Effector CD4-positive, alpha-beta T cell (primary cell): ENCODE measurements around the gene LSM11.

Experiments used
- DNase-seq: peaks from one replicate; pipeline ENCODE4 v3.0.0-alpha.2; 2020

Gene LSM11

DNA sequence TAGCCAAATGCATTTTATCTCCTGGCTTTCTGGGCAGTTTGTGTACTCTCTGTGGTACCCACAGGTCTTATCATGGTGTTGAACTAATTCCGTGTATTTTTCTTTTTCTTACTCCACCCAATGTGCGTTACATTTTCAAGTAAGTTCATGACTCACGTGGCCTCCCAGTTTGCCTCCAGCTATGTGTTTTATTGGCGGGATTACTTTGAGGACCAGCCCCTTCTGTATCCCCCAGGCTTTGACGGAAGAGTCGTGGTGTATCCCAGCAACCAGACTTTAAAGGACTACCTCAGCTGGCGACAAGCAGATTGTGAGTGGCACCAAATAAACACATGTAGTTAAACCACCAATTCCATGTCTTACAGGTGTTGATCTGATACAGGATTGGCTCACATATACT is 9.1 kb upstream of the LSM11 start:
- DNase-seq = no peak

DNA sequence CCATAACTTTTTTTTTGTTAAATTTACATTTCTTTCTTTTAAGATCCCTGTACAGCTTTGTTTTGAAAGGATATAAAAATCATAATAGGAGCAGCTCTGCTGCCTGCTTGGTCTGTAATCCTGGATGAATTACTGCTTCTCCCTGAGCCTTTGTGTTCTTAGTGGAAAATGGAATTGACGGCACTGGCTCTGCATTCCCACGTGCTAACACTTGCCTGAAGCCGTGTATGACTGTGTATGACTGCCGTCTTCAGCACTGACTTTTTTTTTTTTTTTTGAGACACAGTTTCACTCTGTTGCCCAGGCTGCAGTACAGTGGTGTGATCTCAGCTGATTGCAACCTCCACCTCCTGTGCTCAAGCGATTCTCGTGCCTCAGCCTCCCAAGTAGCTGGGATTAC is 7.5 kb upstream of the LSM11 start:
- DNase-seq = no peak

DNA sequence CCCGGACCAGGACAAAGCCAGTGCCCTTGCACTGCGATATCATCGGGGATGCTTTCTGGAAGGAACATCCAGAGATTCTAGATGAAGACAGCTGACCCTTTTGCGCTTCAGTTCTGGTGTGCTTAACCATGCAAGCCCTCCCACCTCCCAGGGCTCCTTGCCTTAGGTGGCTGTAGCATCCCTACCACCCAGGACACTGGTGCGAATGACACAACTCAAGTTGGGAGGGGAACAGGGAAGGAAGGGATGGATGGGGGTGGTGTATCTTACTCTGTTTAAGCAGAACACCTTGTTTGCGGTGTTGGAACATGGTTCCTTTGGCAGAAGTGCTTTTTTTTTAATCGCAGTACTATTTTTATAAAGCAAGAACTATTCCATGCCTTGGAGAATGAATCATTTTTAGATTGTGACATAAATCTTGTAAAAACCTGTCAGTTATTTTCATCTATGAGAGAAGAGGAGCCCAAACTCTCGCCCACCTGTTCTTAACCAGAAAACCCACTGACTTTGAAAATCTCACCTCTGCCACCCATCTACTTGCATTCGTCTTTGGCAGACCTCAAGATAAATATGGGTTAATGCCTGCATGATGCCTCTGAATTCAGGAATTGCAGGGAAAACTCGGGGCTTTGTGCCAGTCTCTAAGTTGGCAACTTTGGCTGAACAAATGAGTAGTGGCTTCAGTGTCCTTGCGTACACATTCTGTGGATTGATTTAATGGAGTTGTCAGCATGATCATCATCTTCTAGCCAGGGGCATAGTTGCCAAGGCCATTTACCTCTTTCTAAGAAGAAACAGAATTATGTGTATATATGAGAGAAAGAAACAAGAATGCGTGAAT is 3.9 kb upstream of the LSM11 start:
- no peak for DNase-seq

DNA sequence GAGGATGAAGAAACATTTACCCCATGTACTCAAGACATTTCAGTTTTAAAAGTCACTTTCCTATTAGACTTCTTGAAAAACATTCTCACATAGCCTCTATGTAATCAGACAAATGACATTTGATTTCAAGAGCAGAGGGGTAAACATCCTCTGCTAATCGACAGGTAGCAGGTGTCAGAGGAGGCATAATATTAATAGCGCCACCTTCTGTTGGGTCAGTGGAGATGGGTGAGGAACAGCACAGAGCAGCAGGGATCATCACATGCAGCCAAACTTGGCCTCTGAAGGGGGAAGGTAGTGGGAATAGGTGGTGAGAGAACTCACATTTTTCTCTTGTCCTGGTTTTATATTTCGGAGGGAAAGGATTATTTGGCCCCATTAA is 3.3 kb upstream of the LSM11 start:
- no peak for DNase-seq

DNA sequence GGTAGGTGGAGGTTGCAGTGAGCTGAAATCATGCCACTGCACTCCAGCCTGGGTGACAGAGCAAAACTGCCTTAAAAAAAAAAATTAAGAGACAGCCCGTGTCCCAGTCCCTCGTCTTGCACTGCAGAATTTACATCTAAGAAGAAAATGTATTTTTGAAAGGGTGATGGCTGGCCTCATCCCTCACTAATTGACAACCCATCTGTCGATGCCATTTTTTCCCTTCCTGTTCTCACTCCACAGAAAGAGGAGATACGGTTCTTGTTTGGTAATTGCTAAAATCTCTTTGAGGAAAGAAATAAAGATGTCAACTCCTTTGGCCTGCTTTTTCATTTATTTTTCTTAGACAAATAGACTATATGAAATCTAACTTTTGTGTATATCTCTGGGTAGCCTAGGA is 2.4 kb upstream of the LSM11 start:
- no peak for DNase-seq

DNA sequence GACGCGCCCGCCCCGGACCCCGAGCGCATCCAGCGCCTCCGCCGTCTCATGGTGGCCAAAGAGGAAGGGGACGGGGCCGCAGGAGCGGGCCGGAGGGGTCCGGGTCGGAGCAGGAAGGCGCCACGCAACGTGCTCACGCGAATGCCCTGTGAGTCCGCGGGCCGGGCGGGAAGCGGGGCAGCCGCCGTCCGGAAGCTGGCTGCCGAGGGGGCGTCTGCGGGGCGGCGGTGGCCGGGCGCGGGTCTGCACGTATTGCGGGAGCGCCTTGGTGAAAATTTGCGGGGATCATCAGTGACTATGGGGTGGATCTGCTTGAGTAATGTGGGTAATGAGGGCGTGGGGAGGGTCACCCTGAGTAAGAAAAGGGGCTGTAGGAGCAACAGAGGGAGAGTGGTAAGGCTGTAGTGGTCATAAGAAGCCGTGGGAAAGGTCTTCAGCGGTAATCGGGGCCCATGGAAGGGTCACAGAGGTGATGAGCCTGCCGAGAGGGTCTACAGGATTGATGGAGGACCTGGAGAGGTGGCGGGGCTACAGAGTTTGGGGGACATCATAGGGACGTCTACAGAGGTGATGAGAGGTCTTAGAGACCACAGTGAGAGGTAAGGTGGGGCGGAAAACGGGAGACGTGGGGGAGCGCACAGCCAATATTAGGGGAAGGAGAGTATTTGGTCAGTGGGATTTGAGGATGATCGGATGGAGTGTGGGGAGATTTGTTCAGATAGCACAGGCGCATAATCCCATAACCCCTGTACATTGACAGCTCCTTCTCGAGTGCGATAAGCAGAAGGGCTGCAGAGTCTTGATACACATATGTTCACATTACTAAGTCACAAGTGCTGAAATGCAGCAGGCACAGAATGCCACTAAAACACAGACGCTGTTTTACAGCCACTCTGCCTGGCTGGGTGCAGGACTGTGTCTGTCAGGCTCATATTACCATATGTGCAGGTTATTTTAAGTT is 819 bp downstream of the LSM11 start:
- no peak for DNase-seq

DNA sequence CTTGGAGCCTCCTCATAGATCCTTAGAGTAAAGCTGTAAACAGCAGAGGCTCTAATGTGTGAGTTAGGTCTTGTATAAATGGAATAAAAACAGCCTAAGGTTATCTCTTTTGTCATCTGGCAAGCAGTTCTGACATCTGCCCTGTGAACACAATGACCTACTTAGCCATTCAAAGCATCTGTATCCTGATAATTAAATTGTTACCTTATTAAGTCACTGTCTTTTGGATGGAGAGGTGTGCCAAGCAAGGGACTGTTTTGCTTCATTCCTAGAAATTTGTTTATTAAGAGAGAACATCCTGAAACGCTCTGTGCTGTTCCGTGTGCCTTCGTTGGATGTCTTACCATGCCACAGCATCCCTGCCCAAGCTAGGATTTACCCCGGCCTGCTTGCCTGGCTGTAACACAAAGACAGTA is 1.5 kb downstream of the LSM11 start:
- no peak for DNase-seq

DNA sequence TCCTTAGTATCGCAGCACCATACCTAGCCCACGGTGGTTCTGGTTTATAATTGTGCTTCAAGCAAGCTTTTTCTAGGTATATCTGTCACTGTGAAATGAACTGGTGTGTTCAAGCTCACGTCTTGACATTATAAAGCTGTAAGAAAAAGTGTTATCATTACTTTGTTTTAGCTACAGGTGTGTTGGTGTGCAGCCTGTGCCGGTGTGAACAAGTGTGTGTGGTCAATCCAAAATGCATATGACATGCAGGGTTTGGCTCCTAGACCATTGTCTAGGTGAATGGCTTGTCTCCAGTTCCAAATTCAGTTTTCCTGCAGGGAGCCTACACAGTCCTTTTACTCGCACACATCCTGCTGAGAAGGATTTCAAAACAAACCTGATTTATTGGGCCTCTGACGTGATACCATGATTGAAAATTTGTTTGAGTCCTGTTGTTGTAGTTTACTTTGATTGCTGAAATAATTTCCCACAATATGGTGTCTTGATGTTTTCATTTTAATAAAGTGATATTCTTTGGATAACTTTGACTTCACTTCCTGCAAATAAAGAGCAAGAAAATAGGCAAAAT is 3.7 kb downstream of the LSM11 start:
- DNase-seq = no peak

DNA sequence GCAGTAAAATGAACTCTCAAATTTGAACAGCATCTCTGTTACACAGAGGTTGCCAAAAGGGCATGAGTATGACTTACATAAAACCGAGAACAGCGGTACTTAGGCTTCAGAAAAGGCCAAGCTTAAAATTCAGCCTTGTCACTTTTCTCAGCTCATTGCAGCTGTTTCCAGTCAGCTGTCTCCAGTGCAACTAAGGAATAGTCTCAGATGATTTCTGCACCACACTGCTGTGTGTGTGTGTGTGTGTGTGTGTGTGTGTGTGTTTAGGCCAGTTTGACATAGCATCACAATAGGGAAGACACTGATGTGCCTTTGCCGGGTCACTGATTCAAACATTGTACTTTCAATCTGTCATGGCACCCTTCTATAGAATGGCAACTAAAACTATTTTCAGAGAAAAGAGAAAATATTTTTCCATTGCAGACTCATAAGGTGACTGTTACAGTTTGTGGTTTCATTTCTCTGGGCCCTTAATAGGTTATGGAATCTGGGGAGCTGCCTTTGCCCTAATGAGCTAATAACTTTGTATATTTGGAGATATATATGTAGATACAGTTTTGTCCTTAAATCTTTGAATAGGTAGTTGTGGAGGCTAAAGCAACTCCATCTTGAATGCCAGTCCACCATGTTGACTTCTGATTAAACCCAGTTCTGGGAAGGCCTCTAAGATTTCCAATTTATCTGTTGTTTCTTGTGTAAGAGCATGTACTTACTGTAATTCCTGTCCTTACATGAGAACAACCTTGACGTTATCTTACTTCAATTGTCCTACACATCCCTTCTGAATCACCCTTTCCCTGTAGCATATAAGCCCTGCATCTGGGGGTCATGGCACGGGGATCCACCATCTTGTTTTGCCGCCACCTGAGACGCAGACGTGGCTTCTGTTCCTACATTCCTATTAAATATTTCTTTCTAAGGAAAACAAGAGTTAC is 4.5 kb downstream of the LSM11 start:
- DNase-seq = no peak

DNA sequence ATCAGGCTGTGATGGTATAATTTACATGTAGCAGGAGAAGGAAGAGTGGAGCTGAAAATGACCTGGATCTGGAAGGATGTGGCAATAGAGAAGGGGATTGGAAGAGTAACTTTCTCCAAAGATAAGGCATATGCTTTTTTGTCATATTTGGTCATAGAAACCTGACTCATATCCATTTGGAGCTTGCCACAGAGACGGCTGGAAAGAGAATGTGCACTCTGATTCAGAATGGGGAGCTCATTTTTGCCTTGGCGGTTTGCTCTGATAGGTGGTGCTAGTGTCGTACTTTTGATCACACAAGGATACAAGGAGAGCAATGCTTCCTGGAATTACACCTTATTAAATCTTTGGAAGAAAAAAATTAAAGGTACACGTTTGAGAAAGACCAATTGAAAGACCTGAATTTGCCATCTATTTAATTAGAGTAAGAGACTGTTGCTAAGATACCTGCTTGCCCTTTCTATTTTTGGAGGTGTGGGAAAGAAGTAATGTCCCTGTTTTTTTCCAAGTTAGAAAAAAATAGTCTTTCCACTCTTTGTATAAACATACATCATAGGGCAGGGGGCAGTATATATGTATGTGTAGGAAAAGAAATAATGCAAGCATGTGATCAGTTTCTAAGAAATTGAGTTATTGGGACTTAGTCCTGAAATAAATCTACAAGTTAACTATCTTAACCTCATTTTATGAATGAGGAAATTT is 5.4 kb downstream of the LSM11 start:
- no peak for DNase-seq

DNA sequence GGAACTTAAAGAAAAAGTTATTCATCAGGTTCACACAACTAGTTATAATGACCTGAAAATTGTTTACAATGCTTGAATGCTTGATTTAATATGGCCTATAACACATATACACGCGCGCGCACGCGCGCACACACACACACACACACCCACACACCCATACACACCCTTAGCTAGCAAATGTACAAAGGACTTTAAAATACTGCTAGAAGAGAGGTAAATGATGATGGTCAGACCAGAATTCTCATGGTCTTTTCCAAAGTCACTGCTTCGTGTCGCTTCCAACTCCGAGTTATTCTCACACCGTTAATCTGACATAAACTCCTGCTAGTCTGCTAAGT is 5.9 kb downstream of the LSM11 start:
- no peak for DNase-seq

DNA sequence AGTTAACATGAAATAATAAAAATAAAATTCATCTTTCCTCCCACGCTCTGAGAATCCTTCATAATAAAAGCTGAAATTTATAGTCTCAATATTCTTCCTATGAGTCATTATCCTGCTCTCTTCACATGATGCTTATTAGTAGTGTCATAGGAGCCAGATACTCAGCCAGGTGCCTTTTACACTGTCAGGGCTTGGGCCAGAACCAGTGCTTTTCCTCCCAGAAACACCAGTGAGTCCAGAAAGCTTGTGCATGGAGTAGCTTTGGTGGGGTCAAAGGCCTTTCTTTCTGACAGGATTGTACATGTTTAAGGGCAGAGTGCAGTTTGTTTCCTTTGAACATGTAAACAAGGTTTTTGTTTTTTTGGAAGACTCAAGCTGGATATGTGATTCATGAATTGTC is 6.8 kb downstream of the LSM11 start:
- no peak for DNase-seq

DNA sequence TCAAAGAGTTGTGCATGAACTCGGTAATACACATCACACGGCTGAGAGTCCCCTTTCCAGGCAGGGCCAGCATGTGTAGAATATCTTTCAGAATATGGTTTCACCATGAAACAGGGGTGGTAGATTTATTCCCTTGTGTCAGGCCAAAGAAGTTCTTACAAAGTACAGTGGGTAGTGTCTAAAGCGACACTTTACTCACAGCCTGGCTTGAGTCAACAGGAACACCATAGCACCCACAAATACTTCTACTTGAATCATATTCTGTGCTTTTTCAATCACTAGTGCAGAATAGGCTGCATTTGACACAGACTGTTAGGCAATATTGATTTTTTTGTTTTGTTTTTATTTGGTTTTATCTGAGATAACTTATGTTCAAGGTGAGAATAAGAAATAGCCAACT is 12.6 kb downstream of the LSM11 start:
- no peak for DNase-seq

DNA sequence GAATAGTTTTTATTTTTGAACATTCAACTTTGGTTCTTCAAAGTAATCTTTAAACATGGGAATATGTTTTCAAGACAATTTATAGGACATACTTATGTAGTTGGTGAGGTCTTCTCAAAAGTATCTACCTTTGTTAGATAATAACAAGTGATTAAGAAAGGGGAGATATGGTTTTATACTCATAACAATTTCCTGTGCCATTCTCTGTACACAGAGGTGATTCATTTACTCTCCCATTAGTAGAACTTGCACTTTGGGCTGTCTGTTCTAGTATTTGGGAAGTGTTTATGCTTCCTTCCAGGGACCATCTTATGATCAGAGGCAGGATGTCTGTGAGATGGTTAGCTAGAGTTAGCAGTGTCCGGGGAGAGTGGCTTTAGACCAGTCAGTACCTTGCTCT is 15.2 kb downstream of the LSM11 start:
- no peak for DNase-seq

DNA sequence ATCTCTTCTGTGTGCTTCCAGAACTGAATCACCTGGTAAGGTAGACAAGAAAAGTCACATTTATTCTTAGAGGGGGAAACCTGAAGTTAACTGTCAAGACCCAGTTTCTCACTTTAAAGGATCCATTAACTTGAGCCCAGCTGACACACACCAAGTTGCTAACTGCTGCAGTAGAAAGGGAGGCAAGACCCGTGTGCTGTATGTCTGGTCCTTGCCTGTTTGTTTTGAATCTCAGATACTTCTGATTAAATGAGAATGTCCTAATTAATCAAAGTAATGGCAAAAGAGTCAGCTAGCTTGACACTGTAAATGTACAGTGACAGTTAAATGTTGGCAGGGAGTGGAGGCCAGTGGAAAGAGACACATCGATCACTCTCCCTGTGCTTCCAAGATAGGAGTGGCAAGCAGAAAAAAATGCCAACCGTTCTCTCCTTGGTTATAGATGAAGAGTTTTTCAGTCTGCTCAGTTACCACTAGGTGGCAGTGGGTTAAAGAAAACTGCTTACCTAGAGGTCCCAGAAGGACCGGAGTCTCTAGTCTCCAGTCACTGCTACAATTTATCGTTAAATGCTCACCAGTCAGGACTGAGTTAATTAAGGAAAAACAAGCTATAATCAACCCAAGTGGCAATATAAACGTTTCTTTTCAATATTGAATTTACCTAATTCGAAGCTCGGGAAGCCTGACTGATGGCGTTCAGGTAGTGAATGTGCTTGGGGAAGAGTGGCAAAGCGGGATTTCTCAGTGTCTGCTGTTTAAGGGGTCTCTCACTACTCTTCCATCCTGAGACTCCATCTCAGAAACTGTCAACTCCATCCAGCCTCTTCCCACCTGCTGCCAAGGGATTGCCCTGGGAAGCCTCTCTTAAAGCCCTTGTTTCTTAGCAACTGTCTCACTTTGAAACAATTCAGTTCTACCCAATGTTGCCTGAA is 18.4 kb downstream of the LSM11 start:
- DNase-seq = no peak

DNA sequence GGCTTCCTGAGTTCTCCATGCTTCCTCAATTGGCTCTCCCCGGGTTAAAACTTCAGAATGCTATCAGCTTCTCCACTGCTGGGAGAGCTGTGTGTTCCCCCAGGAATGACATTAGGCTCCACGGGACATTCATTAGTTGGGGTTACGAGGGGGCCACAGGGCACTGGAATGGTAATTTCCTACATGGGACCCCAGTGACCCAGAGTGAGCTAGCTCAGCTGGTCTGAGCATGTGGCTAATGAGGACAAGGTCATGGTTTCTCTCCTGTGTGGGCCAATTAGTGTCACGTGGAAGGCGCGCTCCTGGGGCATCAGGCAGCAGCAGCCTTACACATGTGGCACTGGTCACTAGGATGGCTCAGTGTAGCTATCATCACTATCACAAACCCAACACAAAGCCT is 21.0 kb downstream of the LSM11 start:
- DNase-seq = no peak

DNA sequence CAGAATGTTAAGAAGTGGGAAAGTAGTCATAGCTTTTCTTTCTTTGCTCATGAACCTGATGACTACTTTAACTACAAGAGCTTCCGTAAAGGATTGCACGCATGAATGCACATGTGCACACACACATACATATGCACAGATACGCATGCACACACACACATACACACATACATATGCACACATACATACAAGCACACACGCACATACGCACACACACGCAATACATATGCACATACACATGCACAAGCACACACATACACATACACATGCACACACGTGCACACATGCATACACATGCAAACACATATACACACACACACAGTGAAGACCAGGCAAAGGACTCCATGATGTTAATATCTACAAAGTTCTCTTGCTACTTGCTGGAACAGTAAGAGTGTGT is 22.9 kb downstream of the LSM11 start:
- DNase-seq = no peak

DNA sequence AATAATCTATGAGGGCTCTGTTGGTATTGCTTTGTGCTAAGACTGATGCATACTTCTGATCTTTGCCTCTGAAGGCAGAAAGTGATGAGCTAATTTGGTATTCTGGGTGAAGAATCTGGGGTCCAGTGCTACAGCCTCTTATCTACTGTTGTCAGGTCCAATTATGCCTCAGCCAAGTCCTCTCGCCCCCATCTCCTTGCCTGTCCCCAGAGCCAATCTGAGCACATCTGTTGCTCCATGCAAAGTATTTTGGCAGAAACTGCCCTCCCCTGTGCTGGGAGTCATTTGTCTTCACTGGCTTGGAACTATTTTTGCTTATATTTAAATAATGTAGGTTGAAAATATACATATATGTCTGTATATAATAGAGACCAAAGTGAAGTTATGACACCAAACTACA is 23.4 kb downstream of the LSM11 start:
- no peak for DNase-seq

DNA sequence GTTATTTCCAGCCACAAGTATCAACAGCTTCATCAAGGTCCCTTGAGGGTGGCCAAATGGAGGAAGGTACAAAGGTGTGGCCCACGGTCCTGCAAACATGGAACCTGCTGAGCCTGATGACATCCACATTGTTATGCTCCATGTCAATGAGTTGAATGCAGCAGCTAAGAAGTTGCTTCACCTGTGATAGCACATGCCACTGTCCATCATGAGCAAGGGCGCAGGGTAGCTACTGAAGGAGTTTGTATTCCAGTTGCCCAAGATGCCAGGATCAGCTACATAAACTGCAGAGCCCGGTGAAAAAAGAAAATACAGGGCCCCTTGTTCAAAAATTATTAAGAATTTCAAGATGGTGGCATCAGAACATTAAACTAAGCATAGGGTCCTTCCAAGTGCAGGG is 24.2 kb downstream of the LSM11 start:
- no peak for DNase-seq

DNA sequence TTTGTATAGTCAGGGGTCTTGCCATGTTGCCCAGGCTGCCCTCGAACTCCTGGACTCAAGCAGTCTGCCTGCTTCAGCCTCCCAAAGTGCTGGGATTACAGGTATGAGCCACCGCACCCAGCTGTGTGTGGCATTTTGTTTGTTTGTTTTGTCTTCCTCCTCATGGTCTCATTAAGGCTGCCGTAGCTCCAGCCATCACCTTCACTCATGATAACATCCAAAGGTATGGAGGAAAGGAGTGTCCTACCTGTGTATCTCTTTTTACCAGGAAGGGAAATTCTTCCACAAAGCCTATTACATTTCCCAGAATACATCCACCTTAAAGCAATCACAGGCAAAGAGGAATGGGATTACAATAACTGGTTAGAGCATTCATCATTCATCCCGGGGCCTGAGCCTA is 27.2 kb downstream of the LSM11 start:
- no peak for DNase-seq

DNA sequence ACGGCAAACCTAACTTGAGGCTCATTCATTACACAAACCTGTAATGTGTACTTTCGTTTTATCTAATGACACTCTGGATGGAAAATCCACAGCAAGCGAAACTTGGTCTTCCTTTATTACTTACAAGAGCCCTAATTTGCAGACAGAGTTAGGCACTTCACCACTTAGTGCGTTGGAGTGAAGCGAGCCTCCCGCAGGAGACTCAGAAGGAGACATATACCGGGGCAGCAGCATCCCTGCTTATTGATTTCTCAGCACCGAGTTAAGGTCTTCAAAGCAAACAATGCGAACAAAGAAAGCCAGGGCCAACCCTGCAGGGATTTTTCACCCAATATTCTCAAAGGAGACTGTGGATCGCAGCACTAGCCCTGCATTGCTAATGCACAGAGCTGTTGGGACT is 28.6 kb downstream of the LSM11 start:
- DNase-seq = no peak
